Measurements from ENCODE around the gene SYNPR.

The SYNPR gene

DNA sequence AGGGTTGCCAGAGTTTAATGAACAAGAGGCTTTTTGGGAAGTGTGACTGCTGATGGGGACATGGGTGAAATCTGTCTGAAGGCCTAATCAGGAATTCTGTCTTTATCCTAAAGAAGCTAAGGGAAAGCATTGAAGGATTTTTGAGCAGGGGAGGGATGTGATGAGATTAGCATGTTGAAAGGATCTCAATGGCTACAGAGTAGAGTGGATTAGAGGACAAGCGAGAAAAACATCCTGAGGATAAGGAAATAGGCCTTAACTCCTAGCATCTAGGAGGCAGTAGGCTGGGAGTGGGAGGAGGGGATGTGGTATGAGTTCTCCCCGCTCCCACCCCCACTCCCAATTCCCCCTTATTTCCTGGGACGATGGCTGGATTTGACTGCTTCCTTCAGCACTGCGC lies 339.3 kb downstream of the SYNPR start:
- H2AFZ ChIP-seq (ENCODE audit: low read length), result no peak overlapping the region
- H3K27ac ChIP-seq (ENCODE audit: low read depth, low read length, poor library complexity, severe bottlenecking), result no peak overlapping the region
- no peak overlapping the region for H3K9ac ChIP-seq (ENCODE audit: low read length)
- H3K36me3 ChIP-seq (ENCODE audit: insufficient read depth, low read length), result no peaks in the 10 kb centered on the region
- H4K20me1 ChIP-seq (ENCODE audit: insufficient read depth, low read length), result no peaks in the 10 kb centered on the region
- H3K9me2 ChIP-seq (ENCODE audit: low read depth, low read length), result no peaks in the 10 kb centered on the region
- H3K9me3 ChIP-seq (ENCODE audit: low read length), result no peaks in the 10 kb centered on the region
- H3K4me3 ChIP-seq (ENCODE audit: low read depth, low read length, poor library complexity, severe bottlenecking), result no peak overlapping the region
- no peaks in the 10 kb centered on the region for H3K79me2 ChIP-seq (ENCODE audit: insufficient read depth, low read length)
- TF ChIP-seq EZH2 (IDR thresholded peaks at IDR 0.05; ENCODE audit: borderline replicate concordance, low read length), result no peak
- TF ChIP-seq, protein P1, sequence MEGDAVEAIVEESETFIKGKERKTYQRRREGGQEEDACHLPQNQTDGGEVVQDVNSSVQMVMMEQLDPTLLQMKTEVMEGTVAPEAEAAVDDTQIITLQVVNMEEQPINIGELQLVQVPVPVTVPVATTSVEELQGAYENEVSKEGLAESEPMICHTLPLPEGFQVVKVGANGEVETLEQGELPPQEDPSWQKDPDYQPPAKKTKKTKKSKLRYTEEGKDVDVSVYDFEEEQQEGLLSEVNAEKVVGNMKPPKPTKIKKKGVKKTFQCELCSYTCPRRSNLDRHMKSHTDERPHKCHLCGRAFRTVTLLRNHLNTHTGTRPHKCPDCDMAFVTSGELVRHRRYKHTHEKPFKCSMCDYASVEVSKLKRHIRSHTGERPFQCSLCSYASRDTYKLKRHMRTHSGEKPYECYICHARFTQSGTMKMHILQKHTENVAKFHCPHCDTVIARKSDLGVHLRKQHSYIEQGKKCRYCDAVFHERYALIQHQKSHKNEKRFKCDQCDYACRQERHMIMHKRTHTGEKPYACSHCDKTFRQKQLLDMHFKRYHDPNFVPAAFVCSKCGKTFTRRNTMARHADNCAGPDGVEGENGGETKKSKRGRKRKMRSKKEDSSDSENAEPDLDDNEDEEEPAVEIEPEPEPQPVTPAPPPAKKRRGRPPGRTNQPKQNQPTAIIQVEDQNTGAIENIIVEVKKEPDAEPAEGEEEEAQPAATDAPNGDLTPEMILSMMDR (IDR thresholded peaks at IDR 0.05; ENCODE audit: low read length), result no peak
- H3K4me1 ChIP-seq (ENCODE audit: insufficient read depth, low read length, severe bottlenecking), result no peaks in the 10 kb centered on the region
- no peak overlapping the region for H3K4me2 ChIP-seq (ENCODE audit: low read length)
- no peaks in the 10 kb centered on the region for H3F3A ChIP-seq (ENCODE audit: insufficient read depth, low read length)
- no peaks in the 10 kb centered on the region for H3K27me3 ChIP-seq (ENCODE audit: insufficient read depth, low read length)

DNA sequence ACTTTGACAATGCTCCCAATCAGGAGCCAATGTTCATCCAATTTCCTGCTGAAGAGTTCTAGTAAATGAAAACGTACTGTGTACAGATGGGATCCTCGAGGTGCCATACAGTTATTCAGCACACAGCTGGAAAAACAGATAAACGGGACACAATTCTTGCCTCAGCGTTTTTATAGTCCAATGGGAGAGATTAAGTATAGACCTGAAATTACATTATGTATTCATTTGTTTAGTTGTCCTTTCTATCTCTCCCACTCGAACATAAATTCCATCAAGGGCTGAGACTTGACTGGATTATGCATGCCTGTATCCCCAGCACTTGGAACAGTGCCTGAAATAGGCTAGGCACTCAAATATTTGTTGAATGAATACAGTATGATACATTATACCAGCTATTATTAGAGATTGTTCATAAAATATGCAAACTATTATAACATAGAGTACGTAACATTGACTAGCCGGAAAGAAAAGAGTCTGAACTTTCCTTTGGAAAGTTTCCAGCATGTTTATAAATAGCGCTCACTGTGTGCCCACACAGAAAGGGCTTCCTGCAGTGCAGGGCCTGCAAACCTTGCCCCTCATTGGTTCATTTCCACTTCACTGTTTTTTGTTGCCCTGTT lies 346.9 kb downstream of the SYNPR start:
- Histone ChIP-seq H3K4me3 (ENCODE audit: low read depth, low read length, poor library complexity, severe bottlenecking) (no peak overlapping the region), H3K4me2 (ENCODE audit: low read length) (no peak overlapping the region), H3K9me3 (ENCODE audit: low read length) (no peaks in the 10 kb centered on the region), H3K9me2 (ENCODE audit: low read depth, low read length) (no peaks in the 10 kb centered on the region), H3F3A (ENCODE audit: insufficient read depth, low read length) (no peaks in the 10 kb centered on the region), H3K79me2 (ENCODE audit: insufficient read depth, low read length) (no peaks in the 10 kb centered on the region), H4K20me1 (ENCODE audit: insufficient read depth, low read length) (no peaks in the 10 kb centered on the region), H3K4me1 (ENCODE audit: insufficient read depth, low read length, severe bottlenecking) (no peaks in the 10 kb centered on the region), H2AFZ (ENCODE audit: low read length) (no peak overlapping the region), H3K27ac (ENCODE audit: low read depth, low read length, poor library complexity, severe bottlenecking) (no peak overlapping the region), H3K27me3 (ENCODE audit: insufficient read depth, low read length) (no peaks in the 10 kb centered on the region), H3K36me3 (ENCODE audit: insufficient read depth, low read length) (no peaks in the 10 kb centered on the region), H3K9ac (ENCODE audit: low read length) (no peak overlapping the region)
- TF ChIP-seq EZH2 (IDR thresholded peaks at IDR 0.05; ENCODE audit: borderline replicate concordance, low read length), result no peak
- TF ChIP-seq, protein P1 (IDR thresholded peaks at IDR 0.05; ENCODE audit: low read length), result no peak

GRCh38 chr3:63631670-63632069 lies 353.6 kb downstream of the SYNPR start:
- Histone ChIP-seq H3K4me1 (ENCODE audit: insufficient read depth, low read length, severe bottlenecking) (no peaks in the 10 kb centered on the region), H3K9me2 (ENCODE audit: low read depth, low read length) (no peaks in the 10 kb centered on the region), H3K9me3 (ENCODE audit: low read length) (no peaks in the 10 kb centered on the region), H2AFZ (ENCODE audit: low read length) (no peak overlapping the region), H3K27ac (ENCODE audit: low read depth, low read length, poor library complexity, severe bottlenecking) (no peak overlapping the region), H4K20me1 (ENCODE audit: insufficient read depth, low read length) (no peaks in the 10 kb centered on the region), H3K4me2 (ENCODE audit: low read length) (no peak overlapping the region), H3K4me3 (ENCODE audit: low read depth, low read length, poor library complexity, severe bottlenecking) (no peak overlapping the region), H3K79me2 (ENCODE audit: insufficient read depth, low read length) (no peaks in the 10 kb centered on the region), H3K36me3 (ENCODE audit: insufficient read depth, low read length) (no peaks in the 10 kb centered on the region), H3K9ac (ENCODE audit: low read length) (no peak overlapping the region), H3F3A (ENCODE audit: insufficient read depth, low read length) (no peaks in the 10 kb centered on the region), H3K27me3 (ENCODE audit: insufficient read depth, low read length) (no peaks in the 10 kb centered on the region)
- TF ChIP-seq, protein P1 (IDR thresholded peaks at IDR 0.05; ENCODE audit: low read length), result no peak
- TF ChIP-seq EZH2 (IDR thresholded peaks at IDR 0.05; ENCODE audit: borderline replicate concordance, low read length), result no peak

All from OCI-LY1 (cell line).